Neural progenitor cell (in vitro differentiated cells): ENCODE measurements around the gene TNNI3K.

ENCODE experiments used
- CTCF ChIP-seq: fragments of 200-600 bp; sonication (generic); IDR thresholded peaks from 2 replicates; pipeline ENCODE4 v1.5.1; 2017; ENCODE audit warnings: antibody characterized with exemption, mild to moderate bottlenecking
- EZH2phosphoT487 ChIP-seq: fragments of 200-600 bp; sonication (generic); IDR thresholded peaks from 2 replicates; pipeline ENCODE4 v1.6.1; 2017; ENCODE audit warnings: antibody characterized with exemption

- no peak for TF ChIP-seq EZH2phosphoT487
- no peak for TF ChIP-seq CTCF
Observed at GRCh38 chr1:74470936-74471335, 235.7 kb downstream of the TNNI3K start.
